Mesenteric fat pad (tissue), 1 donor: ENCODE data around the gene AGAP1. TPM values are rescaled to one million over a fixed set of nuclear protein-coding genes. Genes with fewer than 3 reads are reported as not detected.

Source experiments
- DNase-seq: peaks from one replicate; pipeline ENCODE4 v3.0.0-alpha.2; 2020; ENCODE audit warnings: low spot score
- total RNA-seq: library from RNA; stranded (reverse); fragmentation: NEBNext Ultra II Directional; extraction: Animal tissue kit (Norgen Biotek cat#: 25700); gene quantifications from one replicate; pipeline ENCODE4 v1.2.1, GENCODE V29; 2021
- donor health status: DM: yes; HTN: yes; CAD: no.

The AGAP1 gene
- total RNA-seq, 1 donor from 2014 or later, result 26.5 TPM

DNA sequence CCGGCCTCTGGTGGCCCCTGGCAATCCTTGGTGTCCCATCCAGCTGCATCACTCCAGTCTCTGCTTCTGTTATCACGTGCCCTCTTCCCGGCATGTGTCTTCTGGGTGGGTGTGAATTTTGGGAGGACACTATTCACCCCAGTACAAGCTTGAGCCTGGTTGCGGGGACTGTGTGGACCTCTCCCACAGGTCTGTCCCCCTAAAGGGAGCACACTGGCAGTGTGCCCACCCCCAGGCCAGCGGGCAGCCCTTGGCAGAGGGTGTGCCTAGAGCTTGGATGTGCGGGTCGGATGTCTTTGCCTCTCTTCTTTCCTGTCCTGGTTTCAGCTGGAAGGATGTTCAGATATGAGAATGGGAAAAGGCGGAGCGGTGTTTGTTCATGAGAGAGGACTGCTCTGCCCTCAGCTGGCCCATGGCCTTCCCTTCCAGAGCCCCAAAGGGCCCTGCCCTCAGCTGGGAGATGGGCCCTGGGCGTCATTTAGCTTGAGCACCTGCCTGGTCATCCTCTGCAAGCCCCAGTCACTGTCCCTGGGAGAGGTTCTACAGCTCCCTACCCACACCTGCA, 73.2 kb downstream of the AGAP1 start:
- no peak for DNase-seq

DNA sequence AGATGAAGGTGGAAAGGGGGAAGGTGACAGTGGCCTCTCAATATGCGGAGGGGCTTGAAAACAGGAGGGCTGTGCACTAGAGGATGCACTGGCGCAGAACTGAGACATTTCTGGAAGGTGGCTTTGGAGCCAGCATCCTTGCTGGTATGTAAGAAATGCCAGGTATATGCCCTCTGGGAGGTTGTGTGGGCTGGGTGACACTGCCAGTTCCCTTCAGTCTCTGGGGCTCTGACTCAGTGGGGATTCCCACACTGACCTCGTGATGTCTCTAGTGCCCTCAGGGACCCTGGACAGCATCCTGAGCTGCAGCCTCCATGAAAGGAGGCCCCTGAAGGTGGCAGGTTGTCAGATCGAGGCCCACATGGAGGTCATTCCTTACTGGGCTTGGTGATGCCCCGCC, 74.0 kb downstream of the AGAP1 start:
- DNase-seq, result no peak

DNA sequence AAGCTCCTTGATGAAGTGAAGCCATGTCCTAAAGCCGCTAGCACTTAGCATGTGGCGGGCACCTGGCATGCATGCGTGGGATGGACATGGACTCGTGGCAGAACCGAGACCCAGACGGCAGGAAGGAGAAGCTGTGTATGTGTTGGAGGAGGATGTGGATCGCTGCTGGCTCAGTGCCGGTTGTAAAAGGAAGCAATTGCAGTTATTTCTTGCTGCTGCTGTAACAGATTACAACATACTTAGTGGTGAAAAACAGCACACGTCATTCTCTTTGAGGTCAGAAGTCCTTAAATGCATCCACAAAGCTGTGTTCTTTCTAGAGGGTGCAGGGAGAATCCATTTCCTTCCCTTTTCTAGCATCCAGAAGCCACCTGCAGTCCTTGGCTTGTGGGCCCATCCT, 74.6 kb downstream of the AGAP1 start:
- no peak for DNase-seq

DNA sequence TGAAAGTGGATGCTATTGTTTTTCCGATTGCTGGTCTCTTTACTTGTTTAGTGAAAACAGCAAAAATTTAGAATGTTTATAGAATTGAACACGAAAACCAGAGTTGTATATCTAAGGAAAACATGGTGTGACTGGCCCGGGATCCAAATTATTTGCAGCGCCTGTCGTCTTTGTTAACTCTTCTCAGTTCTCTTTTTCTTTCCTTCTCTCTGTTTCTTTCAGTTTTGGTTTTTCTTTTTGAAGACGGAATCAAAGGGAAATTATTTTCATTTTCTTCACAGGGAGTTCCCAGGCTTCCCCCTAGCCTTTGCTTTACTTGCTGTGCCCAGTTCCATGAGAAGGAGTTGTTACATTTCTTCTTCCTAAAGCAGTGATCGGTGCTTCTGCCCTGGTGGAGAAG, 76.0 kb downstream of the AGAP1 start:
- no peak for DNase-seq

DNA sequence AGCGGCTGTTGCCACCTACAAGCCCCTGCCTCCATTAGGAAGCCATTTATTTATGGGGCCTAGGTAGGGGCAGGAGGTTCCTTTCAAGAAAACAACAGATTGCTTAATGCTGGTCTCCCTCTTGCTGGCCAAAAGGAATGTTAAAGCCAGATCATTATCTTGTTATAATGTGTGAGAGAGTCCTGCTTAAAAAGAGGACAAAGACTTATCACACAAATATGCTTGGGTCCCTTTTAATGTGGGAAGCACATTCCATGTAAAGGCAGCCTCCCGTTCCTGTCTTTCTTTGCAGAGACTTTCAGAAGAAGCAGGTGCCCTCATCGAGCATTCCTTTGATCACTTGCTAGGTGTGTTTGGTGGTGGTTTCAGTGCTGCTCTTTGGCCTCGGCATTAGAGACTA, 76.4 kb downstream of the AGAP1 start:
- DNase-seq, result no peak

DNA sequence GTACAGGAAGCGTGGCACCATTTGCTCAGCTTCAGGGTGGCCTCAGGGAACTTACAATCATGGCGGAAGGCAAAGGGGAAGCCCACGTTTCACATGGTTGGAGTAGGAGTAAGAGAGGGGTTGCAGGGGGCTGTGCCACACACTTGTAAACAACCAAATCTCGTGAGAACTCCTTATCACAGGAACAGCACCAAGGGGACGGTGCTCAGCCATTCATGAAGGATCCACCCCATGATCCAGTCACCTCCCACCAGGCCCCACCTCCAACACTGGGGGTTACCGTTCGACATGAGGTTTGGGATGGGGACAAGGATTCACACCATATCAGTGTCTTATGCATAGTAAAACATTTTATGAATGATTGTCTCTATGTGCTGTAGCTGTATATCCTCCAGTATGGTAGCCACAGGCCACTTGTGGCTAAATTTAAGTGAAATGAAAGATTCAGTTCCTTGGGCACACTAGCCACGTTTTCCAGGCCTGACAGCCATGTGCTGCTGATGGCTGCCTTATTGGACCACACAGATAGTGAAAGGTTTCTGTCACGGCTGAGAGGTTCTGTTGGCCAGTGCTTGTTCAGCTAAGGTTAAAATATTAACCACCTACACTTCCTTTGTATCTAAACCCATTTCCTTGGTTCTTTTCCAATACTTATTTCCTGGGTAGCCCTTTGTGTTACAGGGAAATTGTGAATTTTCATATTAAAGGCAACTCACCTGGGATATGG, 77.3 kb downstream of the AGAP1 start:
- DNase-seq, result no peak

DNA sequence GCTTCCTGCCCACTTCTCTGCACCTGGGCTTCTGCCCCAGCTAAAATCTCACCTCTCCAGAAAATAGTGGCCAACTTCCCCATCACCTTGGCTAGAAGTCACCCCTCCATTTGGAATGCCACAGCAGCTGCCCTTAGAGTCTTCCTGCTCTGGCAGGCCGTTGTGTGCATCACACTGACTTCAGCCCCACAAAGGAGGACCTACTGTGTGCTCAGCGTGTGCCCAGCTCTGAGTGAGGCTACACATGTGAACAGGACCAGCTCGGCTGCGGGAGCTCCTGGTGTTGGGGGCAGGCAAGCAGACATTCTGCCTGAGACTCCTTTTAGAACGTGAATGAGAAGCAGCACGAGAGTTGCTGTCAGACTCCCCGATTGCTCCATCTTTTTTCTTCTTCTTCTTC, 78.7 kb downstream of the AGAP1 start:
- DNase-seq, result no peak

DNA sequence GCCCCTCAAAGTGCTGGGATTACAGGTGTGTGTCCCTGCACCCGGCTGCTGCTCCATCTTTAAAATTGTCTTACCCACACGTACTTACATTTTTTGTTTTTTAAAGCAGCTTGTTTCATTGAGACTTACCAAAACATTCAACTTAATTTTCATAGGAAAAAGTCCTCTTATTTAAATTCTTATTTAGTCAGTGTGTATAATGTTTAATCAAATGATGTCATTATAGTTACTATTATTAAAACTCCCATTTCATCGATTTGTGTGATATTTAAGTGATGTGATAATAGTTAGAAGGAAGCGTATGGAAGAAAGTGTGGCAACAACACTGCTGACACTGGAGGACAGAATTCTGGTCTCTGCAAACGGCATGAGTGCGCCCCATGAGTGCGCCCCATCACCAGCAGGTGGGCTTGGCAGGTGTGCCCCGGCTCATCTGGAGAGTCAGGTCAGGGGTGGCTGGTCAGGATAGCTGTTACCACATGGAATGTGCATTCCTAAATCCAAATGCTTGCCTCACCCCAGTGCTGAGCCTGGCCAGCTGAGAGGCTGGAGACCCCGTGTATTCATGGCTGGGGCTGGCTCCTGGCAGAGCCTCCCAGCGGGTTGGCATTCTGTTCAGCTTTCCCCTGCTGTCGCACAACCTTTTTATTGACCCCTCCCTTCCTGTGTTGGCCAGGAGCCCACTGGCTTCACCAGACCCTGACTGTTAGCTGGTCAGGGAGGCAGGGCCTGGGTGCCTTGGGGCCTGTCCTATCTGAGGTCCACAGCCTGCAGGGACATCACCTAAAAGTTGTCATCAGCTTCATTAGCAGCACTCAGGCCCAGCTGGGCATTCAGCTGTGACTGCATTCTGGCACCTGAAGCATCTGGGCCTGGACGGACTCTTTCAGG, 79.7 kb downstream of the AGAP1 start:
- no peak for DNase-seq

DNA sequence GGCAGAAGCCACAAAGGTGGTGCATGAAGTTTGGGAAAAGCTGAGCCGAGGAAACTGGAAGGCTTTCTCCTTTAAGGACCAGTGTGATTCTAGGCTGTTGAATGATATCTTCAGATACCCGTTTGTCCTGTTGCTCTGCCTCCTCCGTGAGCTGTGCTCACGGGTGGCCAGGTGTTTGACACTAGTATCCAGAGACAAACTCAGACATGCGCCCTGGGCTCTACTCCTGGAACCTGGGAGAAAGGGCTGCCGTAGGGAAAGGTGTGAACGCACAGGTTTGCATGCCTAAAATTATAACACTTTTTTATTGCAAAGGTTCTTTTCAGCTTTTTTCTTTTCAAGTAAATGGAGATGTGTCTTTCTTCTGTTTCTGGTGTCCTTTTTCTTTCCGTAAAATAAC, 81.6 kb downstream of the AGAP1 start:
- DNase-seq, result no peak

DNA sequence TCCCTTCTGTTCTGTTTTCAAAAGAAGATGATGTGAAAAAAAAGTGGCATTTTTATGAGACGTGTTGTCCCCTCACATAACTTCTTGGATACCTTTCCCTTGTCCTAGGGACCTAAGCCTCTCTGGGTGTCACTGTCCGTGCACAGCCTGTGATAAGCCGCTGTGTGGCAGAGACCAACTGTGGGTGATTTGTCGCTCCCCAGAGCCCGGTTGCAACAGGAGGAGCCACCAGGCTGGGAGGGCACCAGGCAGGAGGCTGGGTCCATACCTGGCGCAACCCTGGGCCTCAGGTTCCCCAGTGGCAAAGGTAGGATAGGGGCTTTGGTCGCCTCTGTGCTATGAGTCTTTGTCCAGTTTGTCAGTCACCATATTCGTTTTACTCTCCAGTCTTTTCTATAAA, 82.1 kb downstream of the AGAP1 start:
- no peak for DNase-seq

DNA sequence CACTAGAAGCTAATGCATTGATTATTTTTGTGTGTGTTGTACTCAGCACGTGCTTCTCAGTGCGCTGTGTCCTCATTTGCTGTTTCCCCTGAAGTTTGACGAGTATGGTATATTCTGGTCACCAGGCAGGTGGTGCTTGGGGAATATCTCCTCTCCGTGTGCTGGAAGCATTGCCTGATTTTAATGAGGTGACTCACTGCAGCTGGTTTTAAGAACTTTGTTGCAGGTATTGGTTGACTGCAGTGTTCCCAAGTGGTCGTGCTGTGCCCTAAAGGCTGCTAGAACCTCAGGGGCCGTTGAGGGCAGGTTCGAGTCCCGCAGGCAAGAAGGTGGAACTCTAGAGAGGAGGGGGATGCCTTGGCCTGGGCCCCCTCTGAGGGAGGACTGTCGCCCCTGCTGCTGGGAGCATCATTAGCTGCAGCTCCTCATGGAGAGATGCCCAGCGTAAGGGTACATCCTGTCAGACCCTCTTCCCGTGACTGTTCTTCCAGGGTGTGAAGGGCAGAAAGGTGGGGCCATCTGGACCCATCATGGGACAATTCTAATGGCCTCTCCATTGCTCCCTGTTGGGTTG, 82.6 kb downstream of the AGAP1 start:
- no peak for DNase-seq

DNA sequence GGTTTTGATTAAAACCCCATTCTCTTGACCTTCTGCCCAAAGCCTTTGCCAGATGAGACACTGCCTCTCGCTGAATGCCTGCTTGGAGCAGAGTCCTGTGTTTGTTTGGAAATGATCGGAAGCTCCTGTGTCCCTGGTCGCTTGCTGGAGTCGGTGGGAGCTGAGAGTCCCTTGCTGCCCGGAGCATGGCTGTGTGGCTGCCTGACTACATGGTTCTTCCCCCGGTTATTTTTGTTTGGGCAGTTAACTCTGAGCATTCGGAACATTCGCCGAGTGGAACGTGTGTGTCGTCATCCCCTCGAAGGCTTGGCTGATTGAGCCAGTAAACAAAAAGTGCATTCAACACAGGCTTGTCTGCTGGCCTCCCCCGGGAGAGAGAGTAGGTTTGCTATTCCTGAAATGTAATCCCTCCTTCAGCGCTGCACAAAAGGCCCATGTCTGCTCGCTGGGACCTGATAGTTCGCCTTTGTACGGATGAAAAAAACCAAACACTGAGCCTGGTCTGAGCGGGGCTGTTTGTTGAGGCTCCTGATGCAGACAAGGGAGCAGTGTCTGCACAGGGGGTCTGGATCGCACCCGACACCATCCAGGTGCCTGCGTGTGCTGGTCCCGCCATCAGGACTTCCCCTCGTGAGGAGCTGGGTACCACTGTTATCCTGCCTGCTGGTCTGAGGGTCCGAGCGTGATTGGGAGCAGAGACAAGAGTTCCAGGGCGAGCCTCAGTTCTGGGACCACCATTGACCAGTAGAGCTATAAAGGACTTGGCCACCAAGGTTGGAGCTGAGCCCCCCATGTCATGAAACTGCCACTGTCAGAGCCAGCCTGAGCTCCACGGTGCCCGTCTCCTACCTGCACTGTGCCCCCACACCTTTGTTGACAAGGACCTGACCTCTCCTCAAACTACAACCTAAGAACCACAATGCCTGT, 83.8 kb downstream of the AGAP1 start:
- DNase-seq, result no peak

DNA sequence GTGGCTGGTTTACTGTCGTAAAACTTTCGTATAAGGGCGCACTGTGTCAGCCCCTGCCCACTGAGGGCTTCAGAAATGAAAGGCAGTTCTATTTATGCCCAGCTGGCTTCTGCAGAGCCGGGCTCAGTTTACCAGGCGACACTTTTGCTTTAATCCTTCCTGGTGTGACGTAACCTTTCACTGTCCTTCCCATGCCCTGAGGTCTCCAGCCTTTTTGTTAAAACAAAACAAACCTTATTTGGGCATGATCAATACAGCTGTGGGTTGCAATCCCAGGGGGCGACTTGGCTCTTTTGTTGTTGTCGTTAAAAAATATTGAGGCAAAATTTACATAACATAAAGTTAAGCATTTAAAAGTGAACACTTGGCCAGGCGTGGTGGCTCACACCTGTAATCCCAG, 85.3 kb downstream of the AGAP1 start:
- no peak for DNase-seq

DNA sequence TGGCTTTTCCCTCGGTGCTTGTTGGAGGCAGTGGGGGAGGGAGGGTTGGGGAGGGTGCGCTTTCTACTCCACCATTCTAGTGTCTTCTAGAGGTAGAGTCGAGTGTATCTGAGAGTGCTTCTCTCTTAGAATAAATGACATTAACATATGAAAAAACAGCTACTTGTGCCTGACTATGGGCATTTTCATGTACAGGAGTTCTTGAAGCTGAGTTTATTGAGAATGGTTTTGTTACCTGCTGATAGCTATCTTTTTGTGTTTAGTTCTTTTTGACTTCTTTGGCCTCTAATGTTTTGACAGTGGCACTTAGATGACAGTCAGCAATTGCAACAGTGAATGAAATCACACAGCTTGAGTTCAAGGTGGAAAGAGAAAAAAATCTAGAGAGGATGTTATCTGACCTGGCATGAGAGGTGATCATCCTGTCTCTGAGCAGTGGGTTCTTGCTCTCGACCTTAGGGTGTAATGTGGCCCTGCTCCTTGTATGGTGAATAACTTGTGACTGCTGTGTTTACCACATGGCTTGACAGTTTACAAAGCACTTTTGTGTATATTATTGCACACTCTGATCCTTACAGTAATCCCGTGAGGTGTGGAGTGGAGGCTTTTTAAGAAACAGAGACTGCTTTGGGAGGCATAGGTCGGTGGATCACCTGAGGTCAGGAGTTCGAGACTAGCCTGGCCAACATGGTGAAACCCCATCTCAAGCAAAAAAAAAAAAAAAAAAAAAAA, 86.7 kb downstream of the AGAP1 start:
- DNase-seq, result no peak

DNA sequence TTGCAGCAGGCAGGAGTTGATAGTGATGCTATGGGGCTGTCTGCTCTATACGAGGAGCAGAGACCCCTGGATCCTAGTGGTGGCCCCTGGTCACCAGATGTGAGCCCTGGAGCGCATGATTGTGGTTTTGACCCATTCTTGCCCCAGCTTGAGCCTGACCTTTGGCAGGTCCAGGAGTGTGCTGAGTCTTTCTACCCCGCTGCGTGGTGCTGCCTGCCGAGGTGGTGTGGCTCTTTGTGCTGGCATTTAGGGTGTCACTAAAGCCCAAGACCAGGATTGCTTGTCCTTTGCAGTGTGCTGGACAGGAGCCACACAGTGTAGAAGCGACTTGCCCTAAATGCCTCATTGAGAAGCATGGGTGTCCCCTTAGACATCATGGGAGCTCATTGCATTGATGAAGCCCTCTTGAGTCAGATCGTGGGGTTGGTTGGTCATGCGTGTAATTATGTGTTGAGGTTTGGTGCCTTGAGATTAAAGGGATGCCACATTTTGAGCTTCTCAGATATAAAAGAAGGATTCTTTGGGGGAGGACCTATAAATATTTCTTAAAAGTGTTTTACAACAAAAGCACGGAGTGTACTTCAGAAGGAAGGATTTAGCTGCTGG, 88.3 kb downstream of the AGAP1 start:
- no peak for DNase-seq

DNA sequence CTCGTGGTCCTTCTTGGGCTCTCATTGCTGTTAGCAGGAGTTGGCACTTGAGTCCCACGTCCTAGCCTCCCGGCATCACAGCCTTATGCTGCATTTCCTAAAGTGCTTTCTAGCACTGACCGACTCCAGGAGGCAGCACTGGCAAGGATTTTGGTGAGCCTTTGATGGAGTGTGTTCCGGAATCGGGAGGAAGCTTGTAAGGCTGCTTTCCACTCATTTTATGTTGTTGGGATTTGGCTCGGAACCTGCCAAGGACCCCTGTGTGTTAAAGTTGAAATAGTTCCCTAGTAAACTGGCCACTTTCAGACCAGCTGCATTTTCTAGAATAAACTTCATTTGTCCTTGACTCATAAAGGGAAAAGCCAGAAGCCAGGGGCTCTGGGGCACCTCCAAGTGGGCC, 88.9 kb downstream of the AGAP1 start:
- no peak for DNase-seq

DNA sequence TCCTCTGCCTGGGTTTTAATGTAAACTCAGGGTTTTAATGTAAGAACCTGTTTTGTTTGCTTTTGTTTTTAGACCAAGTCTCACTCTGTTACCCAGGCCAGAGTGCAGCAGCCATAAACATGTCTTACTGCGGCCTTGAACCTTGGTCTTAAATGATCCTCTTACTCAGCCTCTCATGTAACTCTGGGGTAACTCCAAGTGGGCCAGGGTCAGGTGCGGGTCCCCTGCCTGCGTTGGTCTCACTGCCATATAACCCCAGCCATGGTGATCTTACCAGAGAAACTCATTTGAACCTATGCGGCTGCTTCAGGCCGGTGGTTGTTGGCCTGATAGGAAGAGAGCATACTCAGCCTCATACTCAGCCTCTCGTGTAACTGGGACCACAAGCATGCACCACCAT, 89.3 kb downstream of the AGAP1 start:
- no peak for DNase-seq

DNA sequence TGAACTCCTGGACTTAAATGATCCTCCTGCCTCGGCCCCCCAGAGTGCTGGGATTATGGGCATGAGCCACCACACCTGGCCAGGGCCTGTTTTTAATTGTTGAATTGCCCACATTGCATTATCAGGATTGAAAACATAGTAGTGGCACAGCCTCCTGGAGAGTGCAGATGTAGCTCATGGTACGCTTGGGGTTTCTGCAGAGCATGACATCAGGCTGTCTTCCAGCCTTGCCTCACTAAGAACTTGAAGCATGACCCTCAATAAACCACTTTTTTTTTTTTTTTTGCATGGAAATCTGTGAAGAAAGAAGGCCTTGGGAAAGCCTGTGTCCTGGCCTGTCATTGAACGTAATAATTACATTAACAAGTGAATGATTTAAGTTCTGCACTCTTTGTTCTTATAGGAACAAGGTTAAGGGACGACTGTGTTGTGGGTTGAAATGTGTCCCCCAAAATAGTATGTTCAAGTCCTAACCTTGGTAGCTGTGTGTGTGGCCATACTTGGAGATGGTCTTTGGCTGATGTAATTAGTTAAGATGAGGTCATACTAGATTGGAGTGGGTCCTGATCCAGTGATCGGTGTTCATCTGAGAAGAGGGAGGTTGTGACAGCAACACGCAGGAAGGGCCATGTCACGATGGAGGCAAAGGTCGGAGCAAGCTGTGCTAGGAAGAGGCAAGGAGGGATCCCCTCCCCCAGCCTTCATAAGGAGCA, 90.2 kb downstream of the AGAP1 start:
- no peak for DNase-seq

DNA sequence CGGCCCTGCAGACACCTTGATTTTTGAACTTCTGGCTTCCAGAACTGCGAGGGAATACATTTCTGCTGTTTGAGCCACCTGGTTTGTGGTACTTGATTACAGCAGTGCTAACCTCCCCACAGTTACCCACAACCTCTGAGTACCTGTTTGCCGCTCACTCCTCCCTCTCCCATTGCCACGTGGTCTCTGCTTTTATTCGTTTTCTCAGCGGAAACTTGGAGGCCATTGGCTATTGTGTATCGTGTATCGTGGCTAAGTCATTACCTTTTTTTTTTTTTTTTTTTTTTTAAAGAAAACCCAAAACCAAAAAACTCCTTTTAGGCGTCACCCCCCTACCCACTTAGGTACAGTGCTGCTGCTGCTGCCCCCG, 90.8 kb downstream of the AGAP1 start:
- no peak for DNase-seq
